ENCODE measurements around the gene GNPTG. TPM values are rescaled to one million over a fixed set of nuclear protein-coding genes. Genes with fewer than 3 reads are reported as not detected.
A peak's percentile ranks its signal among the peaks of the same experiment; 100 is the strongest.

Gene GNPTG
- total RNA-seq, 1 donor: 69.1 TPM

DNA sequence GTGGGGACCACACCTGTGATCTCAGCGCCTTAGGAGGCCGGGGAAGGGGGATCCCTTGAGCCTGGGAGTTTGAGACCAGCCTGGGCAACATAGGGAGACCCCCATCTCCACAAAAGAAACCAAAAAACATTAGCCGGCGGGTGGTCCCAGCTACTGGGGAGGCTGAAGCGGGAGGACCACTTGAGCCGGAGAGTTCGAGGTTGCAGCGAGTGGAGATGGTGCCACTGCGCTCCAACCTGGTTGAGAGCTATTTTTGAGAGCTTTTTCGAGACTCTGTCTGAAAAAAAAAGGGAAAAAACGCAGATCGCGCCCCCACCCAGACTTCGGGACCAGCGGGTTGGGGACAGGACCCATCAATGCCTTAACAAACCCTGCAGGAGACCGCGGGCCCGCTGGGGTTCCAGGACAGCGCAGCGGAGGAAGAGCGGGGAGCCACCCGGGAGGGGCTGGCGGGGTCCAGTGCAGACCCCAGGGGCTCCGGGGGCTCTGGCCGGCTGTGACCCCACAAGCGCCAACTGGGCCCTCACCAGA, 19.0 kb upstream of the GNPTG start:
- H3K27me3 ChIP-seq (ENCODE audit: insufficient read depth, low read length): peaks cover 52% of the 10 kb centered on the region
- H3K4me2 ChIP-seq (ENCODE audit: insufficient read depth, low read length): no peak overlapping the region
- no peaks in the 10 kb centered on the region for H3K4me1 ChIP-seq (ENCODE audit: insufficient read depth, low read length)
- H4K20me1 ChIP-seq (ENCODE audit: insufficient read depth, low read length): no peaks in the 10 kb centered on the region
- no peak overlapping the region for H3K4me3 ChIP-seq (ENCODE audit: insufficient read depth, low read length)
- H2AFZ ChIP-seq (ENCODE audit: low read length): no peak overlapping the region
- H3K79me2 ChIP-seq (ENCODE audit: insufficient read depth, low read length): no peaks in the 10 kb centered on the region
- peaks cover 4% of the 10 kb centered on the region for H3K9me3 ChIP-seq (ENCODE audit: low read depth, low read length)
- no peak overlapping the region for H3K27ac ChIP-seq (ENCODE audit: low read depth, low read length)
- no peak for TF ChIP-seq CTCF (IDR thresholded peaks at IDR 0.05; ENCODE audit: extremely low read depth, low read depth, low read length)
- H3K36me3 ChIP-seq (ENCODE audit: insufficient read depth, low read length): no peaks in the 10 kb centered on the region
- no peak for DNase-seq (ENCODE audit: insufficient read length, low spot score, missing footprints)

GRCh38 chr16:1333149-1333812, 18.4 kb upstream of the GNPTG start, which contains the start of gene BAIAP3:
TSS of gene BAIAP3 (plus strand) at chr16:1333645. CDS start at chr16:1338550, 4,905 bp downstream.
- TF ChIP-seq CTCF (IDR thresholded peaks at IDR 0.05; ENCODE audit: extremely low read depth, low read depth, low read length): no peak
- H3K4me3 ChIP-seq (ENCODE audit: insufficient read depth, low read length): no peak within 1 kb of the TSS
- no peak within 1 kb of the TSS for H3K4me2 ChIP-seq (ENCODE audit: insufficient read depth, low read length)
- H3K4me1 ChIP-seq (ENCODE audit: insufficient read depth, low read length): no peaks in the 10 kb centered on the region
- peak; percentile 98 for DNase-seq (ENCODE audit: insufficient read length, low spot score, missing footprints)
- H4K20me1 ChIP-seq (ENCODE audit: insufficient read depth, low read length): no peaks in the 10 kb centered on the region
- peaks cover 4% of the 10 kb centered on the region for H3K9me3 ChIP-seq (ENCODE audit: low read depth, low read length)
- H2AFZ ChIP-seq (ENCODE audit: low read length): no peak within 1 kb of the TSS
- H3K27ac ChIP-seq (ENCODE audit: low read depth, low read length): no peak within 1 kb of the TSS
- peaks cover 52% of the 10 kb centered on the region for H3K27me3 ChIP-seq (ENCODE audit: insufficient read depth, low read length)
- no peaks in the 10 kb centered on the region for H3K79me2 ChIP-seq (ENCODE audit: insufficient read depth, low read length)
- H3K36me3 ChIP-seq (ENCODE audit: insufficient read depth, low read length): no peaks in the 10 kb centered on the region

DNA sequence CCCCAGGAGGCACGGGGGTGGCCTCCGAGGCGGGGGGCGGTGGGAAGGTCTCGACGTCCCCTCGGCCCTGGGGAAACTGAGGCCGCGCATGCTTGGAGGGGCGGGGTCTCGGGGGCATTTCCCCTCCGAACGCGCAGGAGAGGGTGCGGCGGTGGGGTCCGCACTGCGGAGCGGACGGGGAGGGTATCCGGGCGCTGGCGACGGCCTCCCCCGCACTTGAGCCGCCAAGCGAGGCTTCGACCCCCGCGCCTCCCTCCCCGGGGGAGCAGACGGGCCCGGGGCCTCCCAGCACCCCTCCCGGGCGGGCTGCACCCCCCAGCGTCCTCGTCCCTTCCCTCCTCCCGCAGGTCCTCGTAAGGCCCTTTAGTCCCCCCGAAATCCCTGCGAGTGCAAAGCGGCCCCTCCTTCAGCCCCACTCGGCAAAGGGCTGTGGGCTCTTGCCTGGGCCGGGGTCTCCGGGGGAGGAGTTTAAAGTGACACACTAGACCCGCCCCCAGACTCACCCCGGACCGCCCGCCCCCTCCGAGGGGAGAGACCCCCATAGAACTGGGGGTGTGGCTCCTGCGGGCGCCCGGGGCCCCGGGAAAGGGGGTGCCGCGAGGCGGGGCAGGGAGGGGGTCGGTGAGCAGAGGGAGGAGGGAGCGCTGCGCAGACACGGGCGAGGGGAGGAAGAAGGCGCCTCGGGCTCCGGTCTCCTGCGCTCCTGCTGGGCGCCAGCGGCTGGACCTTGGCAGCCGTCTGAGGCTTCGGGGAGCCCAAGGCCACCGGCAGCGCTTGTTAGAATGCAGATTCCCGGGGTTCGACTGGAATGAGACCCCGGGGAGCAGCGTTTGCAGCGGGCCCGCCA, 17.7 kb upstream of the GNPTG start:
- Histone ChIP-seq H4K20me1 (ENCODE audit: insufficient read depth, low read length) (no peaks in the 10 kb centered on the region), H3K79me2 (ENCODE audit: insufficient read depth, low read length) (no peaks in the 10 kb centered on the region), H3K36me3 (ENCODE audit: insufficient read depth, low read length) (no peaks in the 10 kb centered on the region), H3K27me3 (ENCODE audit: insufficient read depth, low read length) (peaks cover 52% of the 10 kb centered on the region), H3K4me3 (ENCODE audit: insufficient read depth, low read length) (no peak overlapping the region), H3K9me3 (ENCODE audit: low read depth, low read length) (peaks cover 4% of the 10 kb centered on the region), H3K4me2 (ENCODE audit: insufficient read depth, low read length) (no peak overlapping the region), H3K4me1 (ENCODE audit: insufficient read depth, low read length) (no peaks in the 10 kb centered on the region), H3K27ac (ENCODE audit: low read depth, low read length) (no peak overlapping the region), H2AFZ (ENCODE audit: low read length) (no peak overlapping the region)
- no peak for TF ChIP-seq CTCF (IDR thresholded peaks at IDR 0.05; ENCODE audit: extremely low read depth, low read depth, low read length)
- no peak for DNase-seq (ENCODE audit: insufficient read length, low spot score, missing footprints)

DNA sequence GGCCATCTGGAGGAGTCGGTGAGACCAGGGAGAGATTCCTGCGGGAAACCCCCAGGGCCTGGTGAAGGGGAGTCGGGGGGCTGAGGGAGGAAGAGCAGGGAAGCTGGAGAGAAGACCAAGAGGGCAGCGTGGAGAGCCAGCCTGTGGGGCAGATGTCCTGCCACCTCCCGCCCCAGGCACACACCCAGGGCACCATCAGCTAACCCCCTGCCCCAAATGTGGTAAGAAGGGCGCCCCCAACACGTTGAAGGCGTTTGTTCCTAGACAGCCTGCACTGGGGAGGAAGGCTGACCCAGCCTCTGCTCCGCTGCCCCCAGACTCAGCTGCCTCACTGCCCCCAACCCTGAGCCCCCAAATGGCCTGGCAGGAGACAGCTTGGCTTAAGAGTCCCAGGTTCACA, 17.0 kb upstream of the GNPTG start:
- DNase-seq (ENCODE audit: insufficient read length, low spot score, missing footprints): no peak
- H3K4me2 ChIP-seq (ENCODE audit: insufficient read depth, low read length): no peak overlapping the region
- no peak for TF ChIP-seq CTCF (IDR thresholded peaks at IDR 0.05; ENCODE audit: extremely low read depth, low read depth, low read length)
- H3K4me1 ChIP-seq (ENCODE audit: insufficient read depth, low read length): no peaks in the 10 kb centered on the region
- H3K9me3 ChIP-seq (ENCODE audit: low read depth, low read length): peaks cover 4% of the 10 kb centered on the region
- no peak overlapping the region for H3K4me3 ChIP-seq (ENCODE audit: insufficient read depth, low read length)
- no peaks in the 10 kb centered on the region for H3K36me3 ChIP-seq (ENCODE audit: insufficient read depth, low read length)
- H3K27me3 ChIP-seq (ENCODE audit: insufficient read depth, low read length): peaks cover 52% of the 10 kb centered on the region
- no peak overlapping the region for H2AFZ ChIP-seq (ENCODE audit: low read length)
- no peak overlapping the region for H3K27ac ChIP-seq (ENCODE audit: low read depth, low read length)
- no peaks in the 10 kb centered on the region for H3K79me2 ChIP-seq (ENCODE audit: insufficient read depth, low read length)
- H4K20me1 ChIP-seq (ENCODE audit: insufficient read depth, low read length): no peaks in the 10 kb centered on the region
